Common myeloid progenitor, CD34-positive (primary cell): Measurements from ENCODE around the gene ASPM.

Experiments used
- CTCF ChIA-PET: fragments of 350-600 bp; sonication (Branson Sonifier 250); formaldehyde crosslinking; loops from one replicate; lab custom pipeline; 2021; ENCODE audit warnings: antibody characterized with exemption; lab: Charles Lee
- POLR2A ChIA-PET: fragments of 350-600 bp; sonication (Branson Sonifier 250); formaldehyde crosslinking; loops from one replicate; lab custom pipeline; 2021; ENCODE audit warnings: antibody characterized with exemption; lab: Charles Lee
- DNase-seq, 3 donors: peaks; one replicate each; pipeline versions ENCODE4 v3.0.0 to v3.0.0-alpha.2; 2013
- H3K27ac ChIP-seq, 2 experiments: 1 replicate in 1 of 2; 2 replicates in 1 of 2; pipeline ENCODE4 v1.7.0; 2013; ENCODE audit warnings: inconsistent platforms in 2 of 2, low read length in 2 of 2, mild to moderate bottlenecking in 2 of 2, low read depth in 1 of 2, moderate library complexity in 1 of 2; ENCODE audit not compliant: severe bottlenecking in 2 of 2, insufficient read depth in 1 of 2, poor library complexity in 1 of 2
- H3K27me3 ChIP-seq, 5 experiments: replicated peaks in 2 of 5; 1 replicate in 3 of 5; 2 replicates in 2 of 5; pipeline versions ENCODE4 v1.6.1 to v1.7.0; 2013; ENCODE audit warnings: low read length in 4 of 5, mild to moderate bottlenecking in 2 of 5, moderate library complexity in 2 of 5, inconsistent platforms in 1 of 5; ENCODE audit not compliant: insufficient read depth in 5 of 5, control insufficient read depth in 4 of 5
- H3K36me3 ChIP-seq, 4 experiments: 1 replicate in 2 of 4; 2 replicates in 2 of 4; pipeline versions ENCODE4 v1.6.1 to v1.7.0; 2013; ENCODE audit warnings: low read length in 3 of 4, control low read depth in 1 of 4, mild to moderate bottlenecking in 1 of 4; ENCODE audit not compliant: control insufficient read depth in 4 of 4, insufficient read depth in 4 of 4
- H3K4me1 ChIP-seq, 4 experiments: 1 replicate in 3 of 4; 2 replicates in 1 of 4; pipeline versions ENCODE4 v1.6.1 to v1.7.1; 2013; ENCODE audit warnings: low read length in 3 of 4, mild to moderate bottlenecking in 3 of 4, control low read depth in 1 of 4, inconsistent platforms in 1 of 4, moderate library complexity in 1 of 4; ENCODE audit not compliant: control insufficient read depth in 4 of 4, insufficient read depth in 4 of 4; ENCODE audit errors: control extremely low read depth in 1 of 4
- H3K4me3 ChIP-seq, 7 experiments: 1 replicate in 4 of 7; 2 replicates in 3 of 7; pipeline versions ENCODE4 v1.5.1 to v1.7.0; 2013; ENCODE audit warnings: mild to moderate bottlenecking in 7 of 7, low read length in 6 of 7, moderate library complexity in 6 of 7, inconsistent platforms in 2 of 7, low read depth in 2 of 7, control low read depth in 1 of 7; ENCODE audit not compliant: insufficient read depth in 4 of 7, control insufficient read depth in 1 of 7; ENCODE audit errors: extremely low read depth in 1 of 7
- H3K9me3 ChIP-seq, 5 experiments: 1 replicate in 4 of 5; 2 replicates in 1 of 5; pipeline versions ENCODE4 v1.6.1 to v1.7.1; 2013; ENCODE audit warnings: low read length in 4 of 5, mild to moderate bottlenecking in 2 of 5, inconsistent platforms in 1 of 5, low read depth in 1 of 5, moderate library complexity in 1 of 5; ENCODE audit not compliant: control insufficient read depth in 4 of 5, insufficient read depth in 2 of 5; ENCODE audit errors: control extremely low read depth in 1 of 5
- WGBS: methylation state at CpG from one replicate; pipeline ENCODE4 v1.1.5; 2013; ENCODE audit not compliant: insufficient coverage; 5-methylcytosine and 5-hydroxymethylcytosine counted together

ASPM gene

DNA sequence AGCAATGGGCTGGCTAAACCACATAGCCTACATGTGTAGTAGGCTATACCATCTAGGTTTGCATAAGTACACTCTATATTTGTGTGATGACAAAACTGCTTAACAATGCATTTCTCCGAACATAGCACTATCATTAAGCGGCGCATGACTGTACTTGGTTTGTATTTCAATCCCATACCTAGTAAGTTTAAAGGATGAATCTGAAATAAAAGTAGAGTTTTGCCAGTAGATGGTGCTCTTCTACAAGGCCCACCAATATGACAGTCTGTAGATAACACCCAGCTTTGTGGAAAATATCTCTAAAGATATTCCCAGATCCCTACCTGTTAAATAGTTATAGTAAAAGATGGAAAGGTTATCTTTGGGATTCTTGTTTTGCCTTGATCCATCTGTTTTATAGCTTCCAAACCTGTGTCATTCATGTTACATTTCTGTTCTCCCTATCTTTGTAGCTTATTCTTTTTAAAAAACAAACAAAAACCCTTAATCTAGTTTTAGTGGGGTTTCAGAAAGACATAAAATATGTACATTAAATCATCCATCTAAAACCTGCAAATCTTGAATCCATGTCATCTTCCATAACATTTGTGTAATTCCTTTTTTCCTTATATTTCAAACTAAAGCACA, 33.9 kb upstream of the ASPM start:
- ChIA-PET CTCF (interaction anchor here (0.8 to 2.9 kb wide), 21 partner anchors 8 to 178 kb away, joined by 3 to 38 read pairs (median 5); no protein-coding TSS in a partner anchor), POLR2A (interaction anchor here (0.5 kb wide), 1 partner anchor 489 kb away, joined by 3 read pairs; no protein-coding TSS in a partner anchor)
- Histone ChIP-seq H3K4me1 (peaks cover 0 to 8% (median 4%) of the 10 kb centered on the region in 4 experiments), H3K27me3 (no peaks in the 10 kb centered on the region), H3K9me3 (no peaks in the 10 kb centered on the region), H3K4me3 (no peak overlapping the region), H3K36me3 (peaks cover 5 to 29% (median 14%) of the 10 kb centered on the region in 4 experiments), H3K27ac (no peak overlapping the region)
- DNase-seq = peak; percentile 42 to 59 (median 58)
- no CpG with 5 or more reads among the region's 3 CpGs for WGBS

DNA sequence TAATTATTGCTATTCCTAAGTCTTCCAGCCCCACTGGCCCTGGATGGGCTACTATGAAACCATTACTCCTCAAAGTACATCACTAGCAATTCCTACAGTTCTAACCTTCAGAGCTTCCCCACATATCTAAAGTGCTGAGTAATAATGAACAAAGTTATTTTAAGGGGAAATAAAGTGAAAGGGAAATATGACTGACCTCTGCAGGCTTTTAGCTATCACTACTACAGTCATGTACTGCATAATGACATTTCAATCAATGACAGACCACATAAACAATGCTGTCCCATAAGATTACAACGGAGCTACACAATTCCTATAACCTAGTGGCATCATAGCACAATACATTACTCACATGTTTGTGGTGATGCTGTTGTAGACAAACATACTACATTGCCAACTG, 32.5 kb upstream of the ASPM start:
- peak overlapping the region in 1 of 2 experiments; percentile 72 for H3K27ac ChIP-seq
- POLR2A ChIA-PET = no interaction called here
- no CpG with 5 or more reads among the region's 1 CpG for WGBS

DNA sequence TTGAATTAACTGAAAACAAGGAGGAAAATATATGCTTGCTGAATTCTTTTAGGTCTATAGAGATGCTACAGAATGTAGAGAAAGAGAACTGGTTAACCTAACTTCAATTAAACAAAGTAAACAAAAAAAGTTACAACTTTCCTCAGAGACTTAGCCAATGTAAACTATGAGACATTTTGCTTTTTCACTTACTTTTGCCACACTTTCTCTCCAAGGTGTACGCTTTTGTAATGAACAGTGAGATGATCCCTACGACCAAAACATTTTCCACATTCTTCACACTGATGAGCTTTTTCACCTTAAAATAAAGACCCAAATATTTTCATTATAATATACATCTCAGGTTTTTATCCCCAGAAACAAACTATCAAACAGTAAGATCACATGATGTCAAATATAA, 28.3 kb upstream of the ASPM start:
- Histone ChIP-seq H3K27me3 (no peaks in the 10 kb centered on the region), H3K4me3 (no peak overlapping the region), H3K36me3 (peaks cover 7 to 38% (median 28%) of the 10 kb centered on the region in 4 experiments), H3K9me3 (no peaks in the 10 kb centered on the region), H3K27ac (no peak overlapping the region), H3K4me1 (peaks cover 0 to 8% (median 3%) of the 10 kb centered on the region in 4 experiments)
- WGBS = 100% methylated on average over 1 of the region's 2 CpGs
- no peak for DNase-seq
- CTCF ChIA-PET = interaction anchor here (0.8 kb wide), 1 partner anchor 9 kb away, joined by 3 read pairs; no protein-coding TSS in a partner anchor
- POLR2A ChIA-PET = no interaction called here

More for the DNA sequence above, 32.5 kb upstream of the ASPM start:
- Histone ChIP-seq H3K4me3 (no peak overlapping the region), H3K36me3 (peaks cover 7 to 33% (median 19%) of the 10 kb centered on the region in 4 experiments), H3K27me3 (no peaks in the 10 kb centered on the region), H3K9me3 (no peaks in the 10 kb centered on the region), H3K4me1 (peaks cover 0 to 8% (median 4%) of the 10 kb centered on the region in 4 experiments)
- DNase-seq = peak; percentile 53 to 82 (median 77)
- CTCF ChIA-PET = interaction anchor here (0.6 to 2.9 kb wide), 17 partner anchors 9 to 230 kb away, joined by 3 to 38 read pairs (median 4); no protein-coding TSS in a partner anchor

- H3K4me3 ChIP-seq = no peak overlapping the region
- no peaks in the 10 kb centered on the region for H3K27me3 ChIP-seq
- ChIA-PET CTCF (no interaction called here), POLR2A (no interaction called here)
- WGBS = no CpG with 5 or more reads among the region's 5 CpGs
- no peak overlapping the region for H3K27ac ChIP-seq
- peak in 1 of 3 donors; percentile 16 for DNase-seq
- peaks cover 0 to 2% (median under 1%) of the 10 kb centered on the region in 4 experiments for H3K4me1 ChIP-seq
- H3K36me3 ChIP-seq = peaks cover 7 to 40% (median 29%) of the 10 kb centered on the region in 4 experiments
- no peaks in the 10 kb centered on the region for H3K9me3 ChIP-seq
Observed at GRCh38 chr1:197173571-197174507, 27.4 kb upstream of the ASPM start.

GRCh38 chr1:197171531-197171930, 25.1 kb upstream of the ASPM start:
- POLR2A ChIA-PET = no interaction called here
- Histone ChIP-seq H3K4me1 (no peaks in the 10 kb centered on the region), H3K4me3 (no peak overlapping the region), H3K9me3 (no peaks in the 10 kb centered on the region), H3K27me3 (no peaks in the 10 kb centered on the region), H3K36me3 (peaks cover 12 to 43% (median 25%) of the 10 kb centered on the region in 4 experiments), H3K27ac (no peak overlapping the region)
- DNase-seq = no peak
- CTCF ChIA-PET = no interaction called here
- WGBS = no CpG with 5 or more reads among the region's 2 CpGs

- POLR2A ChIA-PET = no interaction called here
- DNase-seq = no peak
- Histone ChIP-seq H3K9me3 (no peaks in the 10 kb centered on the region), H3K27ac (no peak overlapping the region), H3K36me3 (peaks cover 8 to 37% (median 22%) of the 10 kb centered on the region in 4 experiments), H3K27me3 (no peaks in the 10 kb centered on the region), H3K4me1 (no peaks in the 10 kb centered on the region), H3K4me3 (no peak overlapping the region)
- CTCF ChIA-PET = no interaction called here
Observed at GRCh38 chr1:197170538-197170937, 24.1 kb upstream of the ASPM start.
